HL-60 (cell line): ENCODE measurements around the gene MMP23B.
"Not testable (repeated sequence)": the region's sequence is repeated elsewhere in the genome, so short reads cannot be mapped to it uniquely, and the experiment has no call there.

ENCODE experiments used
- CTCF ChIP-seq: IDR thresholded peaks from one replicate; pipeline ENCODE4 v1.5.1; 2011; ENCODE audit warnings: low read length, control low read depth, inconsistent platforms; ENCODE audit not compliant: insufficient read depth
- GABPA ChIP-seq: IDR thresholded peaks from 2 replicates; pipeline ENCODE4 v1.6.1; 2012; ENCODE audit warnings: low read depth
- POLR2AphosphoS5 ChIP-seq: IDR thresholded peaks from 2 replicates; pipeline ENCODE4 v1.6.1; 2012; ENCODE audit warnings: low read depth
- SPI1 ChIP-seq: IDR thresholded peaks from 2 replicates; pipeline ENCODE4 v1.6.1; 2012; ENCODE audit warnings: low read depth, mild to moderate bottlenecking, borderline replicate concordance

DNA sequence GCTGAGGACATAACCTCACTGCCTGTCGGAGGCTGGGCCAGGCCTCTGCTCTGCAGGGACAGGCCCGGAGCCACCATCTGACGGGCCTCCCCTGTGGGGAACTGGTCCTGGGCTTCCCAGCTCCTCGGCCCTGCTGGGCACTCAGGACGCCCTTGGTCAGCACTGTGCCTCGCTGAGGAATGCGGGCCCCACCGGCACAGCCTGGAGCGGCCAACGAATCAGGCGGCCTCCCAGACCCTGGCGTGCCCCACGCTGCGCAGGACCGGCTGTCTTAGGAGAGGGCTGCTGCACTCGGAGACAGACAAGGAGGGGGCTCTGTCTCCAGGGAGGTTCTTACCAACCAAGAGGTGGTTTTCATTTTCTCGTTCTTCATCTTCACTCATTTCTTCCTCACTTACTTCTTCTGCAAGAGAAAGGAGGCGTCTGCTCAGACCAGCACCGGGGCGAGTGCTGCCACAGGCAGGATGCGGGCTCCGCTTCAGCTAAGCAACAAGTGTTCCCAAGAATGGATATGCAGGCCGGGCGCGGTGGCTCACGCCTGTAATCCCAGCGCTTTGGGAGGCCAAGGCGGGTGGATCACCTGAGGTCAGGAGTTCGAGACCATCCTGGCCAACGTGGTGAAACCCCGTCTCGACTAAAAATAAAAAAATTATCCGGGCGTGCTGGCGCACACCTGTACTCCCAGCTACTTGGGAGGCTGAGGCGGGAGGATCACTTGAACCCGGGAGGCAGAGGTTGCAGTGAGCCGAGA is 8.9 kb downstream of the MMP23B start:
- TF ChIP-seq POLR2AphosphoS5, GABPA, CTCF, SPI1: not testable (repeated sequence)
